ENCODE results near the gene CNNM1.

Gene CNNM1

DNA sequence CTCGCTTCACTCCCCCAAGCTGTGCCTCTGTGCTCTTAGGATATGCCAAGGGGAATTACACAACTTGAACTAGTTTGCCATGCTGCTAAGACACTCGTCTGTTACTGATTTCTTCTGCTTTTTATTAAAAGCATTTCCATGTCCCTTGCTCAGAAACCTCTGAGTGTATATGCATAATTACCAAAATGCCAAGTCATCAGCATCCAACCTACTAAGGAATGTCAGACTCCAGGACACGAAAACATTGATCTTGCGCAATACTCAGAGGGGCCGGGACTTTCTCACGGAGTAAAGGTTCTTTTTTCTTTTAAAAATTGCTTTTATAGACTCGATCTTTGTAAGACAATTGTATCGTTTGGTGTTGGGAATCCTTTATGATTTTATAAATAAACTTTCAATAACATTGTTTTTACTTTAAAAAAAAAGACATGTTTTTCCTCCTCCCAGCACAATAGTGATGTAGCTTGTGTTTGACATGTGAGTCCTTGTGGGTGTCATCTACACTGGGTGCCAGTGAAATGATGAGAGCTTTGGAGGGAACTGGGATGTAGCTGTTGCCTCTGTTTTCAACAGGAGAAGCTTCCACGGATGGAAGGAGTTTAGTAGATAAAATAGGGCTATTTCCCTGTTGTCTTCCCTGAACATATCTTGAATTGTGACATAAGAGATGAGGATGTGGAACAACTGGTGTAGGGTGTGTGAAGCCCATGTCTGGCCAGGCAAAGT, 43.6 kb downstream of the CNNM1 start:
- TF ChIP-seq, protein P1, sequence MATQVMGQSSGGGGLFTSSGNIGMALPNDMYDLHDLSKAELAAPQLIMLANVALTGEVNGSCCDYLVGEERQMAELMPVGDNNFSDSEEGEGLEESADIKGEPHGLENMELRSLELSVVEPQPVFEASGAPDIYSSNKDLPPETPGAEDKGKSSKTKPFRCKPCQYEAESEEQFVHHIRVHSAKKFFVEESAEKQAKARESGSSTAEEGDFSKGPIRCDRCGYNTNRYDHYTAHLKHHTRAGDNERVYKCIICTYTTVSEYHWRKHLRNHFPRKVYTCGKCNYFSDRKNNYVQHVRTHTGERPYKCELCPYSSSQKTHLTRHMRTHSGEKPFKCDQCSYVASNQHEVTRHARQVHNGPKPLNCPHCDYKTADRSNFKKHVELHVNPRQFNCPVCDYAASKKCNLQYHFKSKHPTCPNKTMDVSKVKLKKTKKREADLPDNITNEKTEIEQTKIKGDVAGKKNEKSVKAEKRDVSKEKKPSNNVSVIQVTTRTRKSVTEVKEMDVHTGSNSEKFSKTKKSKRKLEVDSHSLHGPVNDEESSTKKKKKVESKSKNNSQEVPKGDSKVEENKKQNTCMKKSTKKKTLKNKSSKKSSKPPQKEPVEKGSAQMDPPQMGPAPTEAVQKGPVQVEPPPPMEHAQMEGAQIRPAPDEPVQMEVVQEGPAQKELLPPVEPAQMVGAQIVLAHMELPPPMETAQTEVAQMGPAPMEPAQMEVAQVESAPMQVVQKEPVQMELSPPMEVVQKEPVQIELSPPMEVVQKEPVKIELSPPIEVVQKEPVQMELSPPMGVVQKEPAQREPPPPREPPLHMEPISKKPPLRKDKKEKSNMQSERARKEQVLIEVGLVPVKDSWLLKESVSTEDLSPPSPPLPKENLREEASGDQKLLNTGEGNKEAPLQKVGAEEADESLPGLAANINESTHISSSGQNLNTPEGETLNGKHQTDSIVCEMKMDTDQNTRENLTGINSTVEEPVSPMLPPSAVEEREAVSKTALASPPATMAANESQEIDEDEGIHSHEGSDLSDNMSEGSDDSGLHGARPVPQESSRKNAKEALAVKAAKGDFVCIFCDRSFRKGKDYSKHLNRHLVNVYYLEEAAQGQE (IDR thresholded peaks at IDR 0.05; ENCODE audit: insufficient read depth in 1 of 2, low read depth in 2 of 2, low read length in 2 of 2): no peak
- no peak for TF ChIP-seq SIN3A (IDR thresholded peaks at IDR 0.05; ENCODE audit: borderline replicate concordance, insufficient read depth, low read length)
- no peak for TF ChIP-seq POLR2AphosphoS5 (IDR thresholded peaks at IDR 0.05; ENCODE audit: low read depth, low read length)
- no peak for TF ChIP-seq TAF1 (IDR thresholded peaks at IDR 0.05; ENCODE audit: borderline replicate concordance, insufficient read depth, low read length)
- TF ChIP-seq FOXP2 (optimal IDR thresholded peaks at IDR 0.05; ENCODE audit: borderline replicate concordance, extremely low read depth, extremely low read length, insufficient read depth): no peak

DNA sequence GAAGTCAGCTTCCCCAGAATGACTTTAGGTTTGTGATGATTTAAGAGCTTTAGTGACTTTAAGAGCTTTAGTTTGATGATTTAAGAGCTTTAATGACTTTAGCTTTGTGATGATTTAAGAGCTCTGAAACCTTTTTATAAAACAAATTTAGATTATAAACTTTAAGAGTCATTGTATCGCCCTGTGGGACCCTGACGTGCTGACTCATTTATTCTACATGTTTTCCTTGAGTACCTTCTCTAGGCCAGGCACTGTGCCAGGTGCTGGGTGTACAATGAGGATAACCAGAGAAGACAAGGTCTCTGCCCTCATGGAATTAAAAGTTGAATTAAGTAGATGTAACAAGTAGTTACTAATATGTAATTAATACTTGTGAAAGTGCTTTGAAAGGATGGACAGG, 45.4 kb downstream of the CNNM1 start:
- TF ChIP-seq SIN3A (IDR thresholded peaks at IDR 0.05; ENCODE audit: borderline replicate concordance, insufficient read depth, low read length) (no peak), TAF1 (IDR thresholded peaks at IDR 0.05; ENCODE audit: borderline replicate concordance, insufficient read depth, low read length) (no peak), FOXP2 (optimal IDR thresholded peaks at IDR 0.05; ENCODE audit: borderline replicate concordance, extremely low read depth, extremely low read length, insufficient read depth) (no peak)
- TF ChIP-seq, protein P1 (IDR thresholded peaks at IDR 0.05; ENCODE audit: insufficient read depth in 1 of 2, low read depth in 2 of 2, low read length in 2 of 2): no peak

DNA sequence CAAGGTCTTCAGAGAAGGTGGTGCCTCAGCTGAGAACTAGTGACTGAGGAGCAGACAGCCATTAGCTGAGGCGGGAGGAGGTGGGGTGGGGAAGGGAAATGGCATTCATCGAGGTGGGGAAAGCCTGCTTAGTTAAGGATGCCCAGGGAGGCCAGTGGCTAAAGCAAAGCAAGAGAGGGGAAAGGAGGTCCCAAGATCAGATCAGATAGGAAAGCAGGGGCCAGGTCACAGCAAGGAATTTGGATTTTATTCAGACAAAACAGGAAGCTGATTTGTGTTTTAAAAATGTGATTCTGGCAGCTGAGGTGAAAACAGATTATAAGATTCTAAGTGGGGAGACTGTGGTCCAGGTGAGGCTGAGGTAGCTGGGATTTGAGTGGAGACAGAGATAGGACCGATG, 45.8 kb downstream of the CNNM1 start:
- TF ChIP-seq SIN3A (IDR thresholded peaks at IDR 0.05; ENCODE audit: borderline replicate concordance, insufficient read depth, low read length): no peak
- TF ChIP-seq, protein P1 (IDR thresholded peaks at IDR 0.05; ENCODE audit: insufficient read depth in 1 of 2, low read depth in 2 of 2, low read length in 2 of 2): no peak
- no peak for TF ChIP-seq POLR2AphosphoS5 (IDR thresholded peaks at IDR 0.05; ENCODE audit: low read depth, low read length)
- no peak for TF ChIP-seq FOXP2 (optimal IDR thresholded peaks at IDR 0.05; ENCODE audit: borderline replicate concordance, extremely low read depth, extremely low read length, insufficient read depth)
- no peak for TF ChIP-seq TAF1 (IDR thresholded peaks at IDR 0.05; ENCODE audit: borderline replicate concordance, insufficient read depth, low read length)

DNA sequence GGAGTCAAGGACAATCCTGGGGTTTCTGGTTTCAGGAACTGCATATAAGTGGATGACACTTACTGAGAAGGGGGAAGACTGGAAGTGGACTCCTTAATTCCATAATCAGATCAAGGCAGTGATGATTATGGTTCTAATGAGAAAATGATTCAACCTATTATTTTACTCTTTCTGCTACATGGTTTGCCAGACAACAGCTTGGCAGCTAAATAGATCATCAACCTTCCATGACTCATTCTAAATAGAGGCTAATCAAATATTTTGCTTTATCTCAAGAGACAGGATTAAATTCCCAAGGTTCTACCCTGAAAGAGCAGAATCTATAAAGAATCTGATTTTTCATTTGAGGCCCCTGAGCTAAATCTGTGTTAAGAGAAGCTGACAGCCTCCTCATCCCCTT, 46.3 kb downstream of the CNNM1 start:
- TF ChIP-seq FOXP2 (optimal IDR thresholded peaks at IDR 0.05; ENCODE audit: borderline replicate concordance, extremely low read depth, extremely low read length, insufficient read depth): no peak
- TF ChIP-seq SIN3A (IDR thresholded peaks at IDR 0.05; ENCODE audit: borderline replicate concordance, insufficient read depth, low read length): no peak
- TF ChIP-seq, protein P1 (IDR thresholded peaks at IDR 0.05; ENCODE audit: insufficient read depth in 1 of 2, low read depth in 2 of 2, low read length in 2 of 2): no peak
- TF ChIP-seq TAF1 (IDR thresholded peaks at IDR 0.05; ENCODE audit: borderline replicate concordance, insufficient read depth, low read length): no peak
- no peak for TF ChIP-seq POLR2AphosphoS5 (IDR thresholded peaks at IDR 0.05; ENCODE audit: low read depth, low read length)

Data from PFSK-1 (cell line).